GM20000 (cell line): ENCODE results near the gene GRIK5.
A peak's percentile ranks its signal among the peaks of the same experiment; 100 is the strongest.

Experiments
- DNase-seq: peaks from one replicate; pipeline ENCODE4 v3.0.0; 2012; ENCODE audit warnings: low spot score
- TF ChIP-seq, protein P1 (sequence below): IDR thresholded peaks from 2 replicates; pipeline ENCODE4 v1.5.1; 2012; ENCODE audit warnings: mild to moderate bottlenecking, control low read depth; ENCODE audit errors: extremely low read depth, missing control alignments

GRIK5 gene

DNA sequence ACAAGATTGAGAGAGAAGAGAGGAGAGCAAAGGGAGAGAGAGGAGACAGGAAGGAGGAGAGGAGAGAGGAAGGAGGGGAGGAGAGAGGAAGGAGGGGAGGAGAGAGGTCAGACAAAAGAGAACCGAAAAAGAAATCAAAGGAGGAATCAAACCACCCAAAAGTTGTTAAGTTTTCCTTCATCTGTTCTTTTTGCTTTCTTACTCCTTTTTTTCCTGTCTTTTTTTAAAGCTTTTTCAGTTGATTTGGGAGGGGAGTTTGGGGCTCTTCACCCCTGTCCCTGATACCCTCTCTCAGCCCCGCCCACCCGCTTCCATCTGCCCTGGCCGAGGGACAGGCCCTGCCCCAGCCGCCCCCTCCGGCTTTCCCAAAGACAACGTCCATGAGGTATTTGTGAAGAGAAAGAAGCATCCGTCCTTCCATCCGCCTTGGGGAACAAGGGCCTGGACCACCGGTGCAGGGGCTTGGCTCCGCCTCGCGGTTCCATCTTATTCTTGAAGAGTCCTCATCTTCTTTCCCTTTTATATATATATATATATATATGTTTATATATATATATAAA is 19.3 kb upstream of the GRIK5 start:
- TF ChIP-seq, protein P1, sequence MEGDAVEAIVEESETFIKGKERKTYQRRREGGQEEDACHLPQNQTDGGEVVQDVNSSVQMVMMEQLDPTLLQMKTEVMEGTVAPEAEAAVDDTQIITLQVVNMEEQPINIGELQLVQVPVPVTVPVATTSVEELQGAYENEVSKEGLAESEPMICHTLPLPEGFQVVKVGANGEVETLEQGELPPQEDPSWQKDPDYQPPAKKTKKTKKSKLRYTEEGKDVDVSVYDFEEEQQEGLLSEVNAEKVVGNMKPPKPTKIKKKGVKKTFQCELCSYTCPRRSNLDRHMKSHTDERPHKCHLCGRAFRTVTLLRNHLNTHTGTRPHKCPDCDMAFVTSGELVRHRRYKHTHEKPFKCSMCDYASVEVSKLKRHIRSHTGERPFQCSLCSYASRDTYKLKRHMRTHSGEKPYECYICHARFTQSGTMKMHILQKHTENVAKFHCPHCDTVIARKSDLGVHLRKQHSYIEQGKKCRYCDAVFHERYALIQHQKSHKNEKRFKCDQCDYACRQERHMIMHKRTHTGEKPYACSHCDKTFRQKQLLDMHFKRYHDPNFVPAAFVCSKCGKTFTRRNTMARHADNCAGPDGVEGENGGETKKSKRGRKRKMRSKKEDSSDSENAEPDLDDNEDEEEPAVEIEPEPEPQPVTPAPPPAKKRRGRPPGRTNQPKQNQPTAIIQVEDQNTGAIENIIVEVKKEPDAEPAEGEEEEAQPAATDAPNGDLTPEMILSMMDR, result no peak
- no peak for DNase-seq

DNA sequence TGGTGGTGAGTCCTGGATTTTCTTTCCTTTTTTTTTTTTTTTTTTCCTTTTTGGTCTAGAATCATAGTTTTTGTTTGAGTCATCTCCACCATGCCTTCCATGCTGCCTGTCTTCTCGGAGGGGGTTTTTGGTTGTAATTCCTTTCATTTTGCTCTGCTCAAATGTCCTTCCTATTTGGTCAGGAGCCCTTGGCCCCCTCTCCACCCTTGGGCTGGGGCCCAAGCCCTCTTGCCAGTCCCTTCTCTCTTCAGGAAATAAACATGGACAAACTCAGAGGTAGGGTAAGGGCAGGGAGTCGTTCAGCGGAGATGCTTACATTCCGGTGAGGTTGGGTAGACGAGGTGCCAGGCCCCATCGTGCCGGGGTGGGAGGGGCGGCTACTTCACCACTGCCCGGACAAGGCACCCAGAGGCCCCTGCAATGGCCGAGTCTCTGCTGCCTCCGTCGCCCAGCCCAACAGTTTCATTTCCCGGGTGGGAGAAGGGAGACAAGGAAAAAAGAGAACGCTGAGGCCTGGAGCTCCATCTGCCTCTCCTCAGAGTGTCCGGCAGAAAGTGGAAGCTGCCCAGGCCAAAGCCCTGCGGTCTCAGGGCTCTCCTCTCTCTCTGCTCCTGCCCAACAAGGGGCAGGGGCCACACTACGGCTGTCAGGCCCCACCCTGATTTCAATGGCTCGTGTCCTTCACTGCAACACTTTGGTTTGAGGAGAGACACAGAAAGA is 18.6 kb upstream of the GRIK5 start:
- TF ChIP-seq, protein P1, result no peak
- DNase-seq, result no peak

- TF ChIP-seq, protein P1, result no peak
- no peak for DNase-seq
Observed at GRCh38 chr19:42086770-42087550, 17.0 kb upstream of the GRIK5 start.

GRCh38 chr19:42086188-42086736 is 16.3 kb upstream of the GRIK5 start:
- DNase-seq, result no peak

DNA sequence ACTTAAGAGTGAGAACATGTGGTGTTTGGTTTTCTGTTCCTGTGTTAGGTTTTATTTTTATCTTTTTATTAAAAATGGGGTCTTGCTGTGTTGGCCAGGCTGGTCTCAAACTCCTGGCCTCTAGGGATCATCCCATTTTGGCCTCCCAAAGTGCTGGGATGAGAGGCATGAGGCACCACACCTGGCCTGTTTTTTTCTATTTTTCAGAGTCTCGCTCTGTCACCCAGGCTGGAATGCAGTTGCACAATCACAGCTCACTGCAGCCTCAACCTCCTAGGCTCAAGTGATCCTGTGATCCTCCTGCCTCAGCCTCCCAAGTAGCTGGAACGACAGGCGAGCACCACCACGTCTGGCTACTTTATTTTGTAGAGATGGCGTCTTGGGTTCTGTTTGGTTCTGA is 13.5 kb upstream of the GRIK5 start:
- TF ChIP-seq, protein P1, result no peak
- no peak for DNase-seq

More at GRCh38 chr19:42086188-42086736, 16.3 kb upstream of the GRIK5 start:
- TF ChIP-seq, protein P1, result no peak

DNA sequence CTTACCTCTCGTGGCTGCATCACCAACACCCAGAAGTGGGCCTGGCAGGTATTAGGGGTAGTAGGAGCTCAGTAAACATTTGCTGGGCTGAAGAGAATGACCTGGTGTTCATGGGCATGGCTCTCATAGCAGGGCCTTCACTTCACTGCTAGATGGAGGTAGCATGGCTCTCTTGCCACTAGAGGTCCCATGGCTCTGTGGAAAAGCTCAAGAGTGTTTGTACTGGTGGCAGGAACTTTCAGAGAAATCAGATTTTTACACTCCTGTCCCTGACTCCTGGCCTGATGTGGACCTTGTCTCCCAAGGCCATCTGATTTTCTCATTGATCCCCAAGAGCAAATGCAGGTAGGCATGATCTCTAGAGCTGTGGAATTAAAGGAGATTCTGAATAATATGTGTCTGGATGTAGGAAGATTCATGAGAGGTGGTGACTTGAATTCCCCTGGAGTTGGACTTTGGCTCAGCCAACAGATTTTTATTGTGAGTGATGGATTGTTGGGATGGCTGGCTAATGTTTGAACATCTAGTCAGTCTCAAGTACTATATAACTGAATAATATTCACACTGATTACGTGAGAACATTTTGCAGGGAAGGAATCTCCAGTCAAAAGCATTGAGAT is 11.7 kb upstream of the GRIK5 start:
- TF ChIP-seq, protein P1, result no peak
- DNase-seq, result peak; percentile 64
